Activated CD4-positive, alpha-beta T cell treated with anti-CD3 and anti-CD28 coated beads, Interleukin-2, Interleukin-4, amounts not matched to agents 100 ng/mL and 50 ng/mL, durations not matched to agents 16 hours and 8 hours (primary cell): ENCODE measurements around the gene PHF10.
"Not testable (repeated sequence)": the region's sequence is repeated elsewhere in the genome, so short reads cannot be mapped to it uniquely, and the experiment has no call there.

ENCODE experiments used
- DNase-seq: peaks from one replicate; pipeline ENCODE4 v3.0.0-alpha.2; 2020; ENCODE audit warnings: low spot score

PHF10 gene

GRCh38 chr6:169723200-169723909 lies 945 bp downstream of the PHF10 start:
- DNase-seq = peak; percentile 42

GRCh38 chr6:169722362-169723199 lies 1.7 kb downstream of the PHF10 start:
- DNase-seq = peak; percentile 17

GRCh38 chr6:169720207-169720855 lies 4.0 kb downstream of the PHF10 start:
- no peak for DNase-seq

GRCh38 chr6:169719117-169719516 lies 5.2 kb downstream of the PHF10 start:
- DNase-seq = no peak

GRCh38 chr6:169714595-169714994 lies 9.7 kb downstream of the PHF10 start:
- DNase-seq = no peak

GRCh38 chr6:169714178-169714577 lies 10.1 kb downstream of the PHF10 start:
- DNase-seq = no peak

- DNase-seq = no peak
These were observed 14.3 kb downstream of the PHF10 start for GRCh38 chr6:169710009-169710408.

- DNase-seq = no peak
These were observed 15.0 kb downstream of the PHF10 start for GRCh38 chr6:169709293-169709692.

GRCh38 chr6:169707772-169708171 lies 16.5 kb downstream of the PHF10 start:
- DNase-seq = no peak

GRCh38 chr6:169702840-169703246 lies 21.5 kb downstream of the PHF10 start:
- DNase-seq = no peak

GRCh38 chr6:169701954-169702839 lies 22.1 kb downstream of the PHF10 start, which contains the start of the genes C6orf120 and WDR27:
TSS of gene C6orf120 (plus strand) at chr6:169702126. CDS start at chr6:169702460, 334 bp downstream.
TSS of gene WDR27 (minus strand) at chr6:169702029. CDS start at chr6:169689005, 13,024 bp downstream.
- peak; percentile 98 for DNase-seq

- DNase-seq = peak; percentile 13
These were observed 22.9 kb downstream of the PHF10 start for GRCh38 chr6:169701311-169701953.

- no peak for DNase-seq
These were observed 24.0 kb downstream of the PHF10 start for GRCh38 chr6:169700296-169700695.

GRCh38 chr6:169697115-169697514 lies 27.2 kb downstream of the PHF10 start:
- DNase-seq = not testable (repeated sequence)

- DNase-seq = no peak
These were observed 29.2 kb downstream of the PHF10 start for GRCh38 chr6:169695131-169695530.

- no peak for DNase-seq
These were observed 31.8 kb downstream of the PHF10 start for GRCh38 chr6:169692516-169692915.

- no peak for DNase-seq
These were observed 33.0 kb downstream of the PHF10 start for GRCh38 chr6:169691260-169691659.

GRCh38 chr6:169689287-169689686 lies 35.0 kb downstream of the PHF10 start:
- no peak for DNase-seq

- no peak for DNase-seq
These were observed 38.4 kb downstream of the PHF10 start for GRCh38 chr6:169685860-169686259.

- no peak for DNase-seq
These were observed 40.2 kb downstream of the PHF10 start for GRCh38 chr6:169684056-169684455.

GRCh38 chr6:169678342-169678741 lies 46.0 kb downstream of the PHF10 start:
- DNase-seq = no peak
